Neural cell (in vitro differentiated cells): ENCODE results near the gene CNOT4. TPM values are rescaled to one million over a fixed set of nuclear protein-coding genes. Genes with fewer than 3 reads are reported as not detected.

Source experiments
- H2AFZ ChIP-seq: fragments of 200-600, 300-800 bp; sonication (generic), shearing (Covaris generic); 2 replicates; pipeline ENCODE4 v1.6.0; 2014; ENCODE audit warnings: low read depth, mild to moderate bottlenecking, antibody characterized with exemption, low read length, moderate library complexity
- H3F3A ChIP-seq: fragments of 200-600 bp; shearing (Covaris generic); 2 replicates; pipeline ENCODE4 v1.6.1; 2016; ENCODE audit warnings: mild to moderate bottlenecking, moderate library complexity, mixed read lengths, antibody characterized with exemption, low read length; ENCODE audit not compliant: insufficient read depth, poor library complexity, severe bottlenecking
- H3K27ac ChIP-seq: fragments of 200-600, 300-800 bp; sonication (generic), shearing (Covaris generic); 2 replicates; pipeline ENCODE4 v1.5.1; 2014; ENCODE audit warnings: mild to moderate bottlenecking, low read length, moderate library complexity
- H3K27me3 ChIP-seq: fragments of 300-800, 200-600 bp; sonication (generic), shearing (Covaris generic); 2 replicates; pipeline ENCODE4 v1.6.0; 2014; ENCODE audit warnings: mild to moderate bottlenecking, low read depth, low read length, moderate library complexity; ENCODE audit not compliant: insufficient read depth
- H3K36me3 ChIP-seq: fragments of 300-800, 200-600 bp; sonication (generic), shearing (Covaris generic); 2 replicates; pipeline ENCODE4 v1.5.1; 2014; ENCODE audit warnings: mild to moderate bottlenecking, antibody characterized with exemption, low read length, moderate library complexity; ENCODE audit not compliant: insufficient read depth
- H3K4me2 ChIP-seq: fragments of 300-800, 200-600 bp; sonication (generic), shearing (Covaris generic); 2 replicates; pipeline ENCODE4 v1.6.0; 2014; ENCODE audit warnings: mild to moderate bottlenecking, low read length
- H3K4me3 ChIP-seq: fragments of 300-800, 200-600 bp; sonication (generic), shearing (Covaris generic); 2 replicates; pipeline ENCODE4 v1.5.1; 2014; ENCODE audit warnings: mild to moderate bottlenecking, low read length, moderate library complexity
- H3K79me2 ChIP-seq: fragments of 200-600 bp; shearing (Covaris generic); replicated peaks from 2 replicates; pipeline ENCODE4 v1.6.0; 2014; ENCODE audit warnings: mild to moderate bottlenecking, low read length, moderate library complexity; ENCODE audit not compliant: insufficient read depth
- H3K9ac ChIP-seq: fragments of 300-800, 200-600 bp; sonication (generic), shearing (Covaris generic); 2 replicates; pipeline ENCODE4 v1.6.1; 2016; ENCODE audit warnings: mild to moderate bottlenecking, low read length, mixed read lengths
- H3K9me2 ChIP-seq: fragments of 200-600 bp; shearing (Covaris generic); 2 replicates; pipeline ENCODE4 v1.6.1; 2016; ENCODE audit warnings: mild to moderate bottlenecking, low read length, mixed read lengths; ENCODE audit not compliant: insufficient read depth
- H3K9me3 ChIP-seq: fragments of 200-600, 300-800 bp; sonication (generic), shearing (Covaris generic); 2 replicates; pipeline ENCODE4 v1.6.1; 2016; ENCODE audit warnings: mild to moderate bottlenecking, mixed run types, low read length, moderate library complexity, mixed read lengths
- H4K20me1 ChIP-seq: fragments of 200-600 bp; shearing (Covaris generic); 2 replicates; pipeline ENCODE4 v1.6.1; 2016; ENCODE audit warnings: mild to moderate bottlenecking, mixed run types; ENCODE audit not compliant: insufficient read depth
- EP300 ChIP-seq: fragments of 450-650 bp; conservative IDR thresholded peaks from 2 replicates; pipeline ENCODE4 v1.6.1; 2014; ENCODE audit warnings: antibody characterized with exemption, mild to moderate bottlenecking, moderate library complexity; ENCODE audit not compliant: poor library complexity, severe bottlenecking
- EZH2 ChIP-seq: fragments of 200-600, 300-800 bp; shearing (Covaris generic), sonication (generic); IDR thresholded peaks from 2 replicates; pipeline ENCODE4 v1.6.1; 2014; ENCODE audit warnings: antibody characterized with exemption, low read length, borderline replicate concordance, mild to moderate bottlenecking; ENCODE audit not compliant: insufficient read depth, poor library complexity, severe bottlenecking
- MXI1 ChIP-seq: fragments of 450-650 bp; conservative IDR thresholded peaks from 2 replicates; pipeline ENCODE4 v1.6.1; 2014; ENCODE audit warnings: antibody characterized with exemption, mild to moderate bottlenecking; ENCODE audit not compliant: poor library complexity, severe bottlenecking
- POLR2AphosphoS5 ChIP-seq: IDR thresholded peaks from 2 replicates; pipeline ENCODE4 v1.6.1; 2012
- RAD21 ChIP-seq: fragments of 450-650 bp; conservative IDR thresholded peaks from 2 replicates; pipeline ENCODE4 v1.6.1; 2014; ENCODE audit warnings: antibody characterized with exemption, mild to moderate bottlenecking, moderate library complexity
- REST ChIP-seq: IDR thresholded peaks from 2 replicates; pipeline ENCODE4 v1.6.1; 2012; ENCODE audit warnings: borderline replicate concordance
- SMC3 ChIP-seq: fragments of 450-650 bp; conservative IDR thresholded peaks from 2 replicates; pipeline ENCODE4 v1.6.1; 2014; ENCODE audit warnings: antibody characterized with exemption, mild to moderate bottlenecking, moderate library complexity; ENCODE audit not compliant: poor library complexity
- TAF1 ChIP-seq: IDR thresholded peaks from 2 replicates; pipeline ENCODE4 v1.6.1; 2012; ENCODE audit warnings: low read depth
- polyA plus RNA-seq: library from polyadenylated mRNA; depleted of rRNA; stranded (reverse); fragments of >200 nt; gene quantifications from 2 replicates; pipeline ENCODE4 v1.2.3, GENCODE V29; 2014
- TF ChIP-seq, protein P1 (sequence below): fragments of 450-650 bp; IDR thresholded peaks from 2 replicates; pipeline ENCODE4 v1.5.1; 2014; ENCODE audit warnings: antibody characterized with exemption, mild to moderate bottlenecking, moderate library complexity; ENCODE audit not compliant: poor library complexity, severe bottlenecking

Gene CNOT4
- polyA plus RNA-seq, 1 donor from 2014 or later = 6.4 TPM

- no peaks in the 10 kb centered on the region for H3K9me2 ChIP-seq
- no peaks in the 10 kb centered on the region for H3K27me3 ChIP-seq
- H3K4me3 ChIP-seq = no peak overlapping the region
- no peaks in the 10 kb centered on the region for H3F3A ChIP-seq
- no peaks in the 10 kb centered on the region for H3K9me3 ChIP-seq
- H4K20me1 ChIP-seq = no peaks in the 10 kb centered on the region
- TF ChIP-seq SMC3 = no peak
- no peak overlapping the region for H3K9ac ChIP-seq
- no peak overlapping the region for H2AFZ ChIP-seq
- H3K36me3 ChIP-seq = no peaks in the 10 kb centered on the region
- no peaks in the 10 kb centered on the region for H3K79me2 ChIP-seq
- no peak overlapping the region for H3K27ac ChIP-seq
- no peak overlapping the region for H3K4me2 ChIP-seq
Measured at GRCh38 chr7:135377171-135377570, 132.7 kb downstream of the CNOT4 start.

DNA sequence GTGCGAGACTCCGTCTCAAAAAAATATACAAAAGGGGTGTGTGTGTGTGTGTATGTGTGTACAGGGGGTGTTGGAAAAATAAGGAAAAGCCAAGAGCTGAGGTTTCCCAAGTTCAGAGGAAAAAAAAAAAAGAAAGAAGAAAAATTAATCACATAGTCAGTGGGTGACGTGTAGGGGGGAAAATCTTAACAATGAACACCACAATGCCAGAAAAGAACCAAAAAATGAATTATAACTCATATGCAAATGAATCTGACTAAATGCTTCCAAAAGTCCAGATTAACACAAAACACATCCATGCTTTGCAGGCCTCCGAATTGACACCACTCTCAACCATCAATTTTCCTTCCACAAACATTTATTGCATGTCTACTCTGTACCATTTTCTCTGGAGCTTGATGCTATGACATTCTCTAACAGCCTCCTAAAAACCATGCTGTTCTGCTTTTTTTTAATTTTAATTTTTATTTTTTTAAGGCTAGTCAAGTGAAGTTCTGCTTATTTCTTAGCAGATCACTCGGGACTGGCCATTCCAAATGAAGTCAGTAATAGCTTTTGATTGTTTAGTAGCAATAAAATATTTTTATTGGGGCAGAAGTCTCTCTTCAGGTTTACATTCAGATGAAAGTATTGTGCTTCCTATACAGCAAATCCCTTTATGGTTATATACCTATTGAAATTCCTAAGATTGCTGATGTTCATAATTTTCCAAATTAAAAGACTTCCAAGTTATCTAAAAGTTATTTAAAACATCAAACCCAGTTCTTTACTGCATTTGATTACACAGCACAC, 133.8 kb downstream of the CNOT4 start:
- Histone ChIP-seq H3K4me3 (no peak overlapping the region), H4K20me1 (no peaks in the 10 kb centered on the region), H3K27me3 (no peaks in the 10 kb centered on the region), H3K36me3 (no peaks in the 10 kb centered on the region), H3F3A (no peaks in the 10 kb centered on the region), H3K9ac (no peak overlapping the region), H3K9me2 (no peaks in the 10 kb centered on the region), H3K4me2 (no peak overlapping the region), H2AFZ (no peak overlapping the region), H3K9me3 (no peaks in the 10 kb centered on the region), H3K27ac (no peak overlapping the region), H3K79me2 (no peaks in the 10 kb centered on the region)
- TF ChIP-seq POLR2AphosphoS5 = no peak

DNA sequence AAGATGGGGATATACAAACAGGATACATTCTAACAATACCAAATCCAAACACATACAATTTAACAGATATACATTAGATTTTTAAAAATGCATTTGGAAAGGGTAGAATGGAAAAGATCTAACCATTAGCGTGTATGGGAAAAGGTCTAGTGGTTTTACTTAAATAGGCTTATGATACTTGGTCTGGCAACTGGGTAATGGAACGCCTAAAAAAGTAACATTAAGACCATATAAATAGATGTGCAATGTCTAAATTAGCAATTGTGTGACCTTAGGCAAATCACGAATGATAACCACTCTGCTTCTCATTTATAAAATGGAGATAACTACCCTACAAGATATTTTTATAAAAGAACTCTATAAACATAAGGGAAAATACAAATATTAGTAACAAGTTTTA, 135.2 kb downstream of the CNOT4 start:
- Histone ChIP-seq H3K36me3 (no peaks in the 10 kb centered on the region), H3F3A (no peaks in the 10 kb centered on the region)

More for the DNA sequence above, 135.2 kb downstream of the CNOT4 start:
- Histone ChIP-seq H3K9me2 (no peaks in the 10 kb centered on the region), H3K4me2 (no peak overlapping the region), H3K79me2 (no peaks in the 10 kb centered on the region), H4K20me1 (no peaks in the 10 kb centered on the region), H3K27me3 (no peaks in the 10 kb centered on the region), H2AFZ (no peak overlapping the region), H3K27ac (no peak overlapping the region), H3K9ac (no peak overlapping the region), H3K4me3 (no peak overlapping the region), H3K9me3 (no peaks in the 10 kb centered on the region)
- TF ChIP-seq POLR2AphosphoS5 = no peak
- TF ChIP-seq SMC3 = no peak
- TF ChIP-seq, protein P1, sequence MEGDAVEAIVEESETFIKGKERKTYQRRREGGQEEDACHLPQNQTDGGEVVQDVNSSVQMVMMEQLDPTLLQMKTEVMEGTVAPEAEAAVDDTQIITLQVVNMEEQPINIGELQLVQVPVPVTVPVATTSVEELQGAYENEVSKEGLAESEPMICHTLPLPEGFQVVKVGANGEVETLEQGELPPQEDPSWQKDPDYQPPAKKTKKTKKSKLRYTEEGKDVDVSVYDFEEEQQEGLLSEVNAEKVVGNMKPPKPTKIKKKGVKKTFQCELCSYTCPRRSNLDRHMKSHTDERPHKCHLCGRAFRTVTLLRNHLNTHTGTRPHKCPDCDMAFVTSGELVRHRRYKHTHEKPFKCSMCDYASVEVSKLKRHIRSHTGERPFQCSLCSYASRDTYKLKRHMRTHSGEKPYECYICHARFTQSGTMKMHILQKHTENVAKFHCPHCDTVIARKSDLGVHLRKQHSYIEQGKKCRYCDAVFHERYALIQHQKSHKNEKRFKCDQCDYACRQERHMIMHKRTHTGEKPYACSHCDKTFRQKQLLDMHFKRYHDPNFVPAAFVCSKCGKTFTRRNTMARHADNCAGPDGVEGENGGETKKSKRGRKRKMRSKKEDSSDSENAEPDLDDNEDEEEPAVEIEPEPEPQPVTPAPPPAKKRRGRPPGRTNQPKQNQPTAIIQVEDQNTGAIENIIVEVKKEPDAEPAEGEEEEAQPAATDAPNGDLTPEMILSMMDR = no peak
- no peak for TF ChIP-seq MXI1
- no peak for TF ChIP-seq TAF1
- no peak for TF ChIP-seq EZH2
- no peak for TF ChIP-seq EP300
- no peak for TF ChIP-seq RAD21
- TF ChIP-seq REST = no peak
